KBM-7 (cell line): ENCODE results near the gene TMEM31.

ENCODE experiments used
- DNase-seq: peaks from one replicate; pipeline ENCODE4 v3.0.0-alpha.2; 2015
- in situ Hi-C: fragments of 300-500 bp; cut with MboI; formaldehyde crosslinking; loops from 2 replicates; pipeline ENCODE4 v1.14.3; 2020; ENCODE audit warnings: low sequenced_read_pairs, low pct_unique_long_range_greater_than_20kb, mixed read lengths

Gene TMEM31

GRCh38 chrX:103710609-103711008 is at the start of gene TMEM31:
TMEM31 (plus strand) TSS chrX:103710909; CDS start chrX:103712259, 1,350 bp downstream.
- no peak for DNase-seq
- in situ Hi-C loops, result no loop called here

GRCh38 chrX:103663981-103664762 is 46.5 kb upstream of the TMEM31 start:
- in situ Hi-C loops, result no loop called here
- no peak for DNase-seq

GRCh38 chrX:103666202-103667107 is 44.3 kb upstream of the TMEM31 start:
- DNase-seq, result no peak
- in situ Hi-C loops, result no loop called here

- no peak for DNase-seq
- in situ Hi-C loops, result no loop called here
These were observed 41.0 kb upstream of the TMEM31 start for GRCh38 chrX:103669745-103670144.

GRCh38 chrX:103674531-103675454 is 35.9 kb upstream of the TMEM31 start:
- in situ Hi-C loops, result no loop called here
- DNase-seq, result no peak

- in situ Hi-C loops, result no loop called here
- no peak for DNase-seq
These were observed 32.3 kb upstream of the TMEM31 start for GRCh38 chrX:103678199-103678993.

- in situ Hi-C loops, result no loop called here
- no peak for DNase-seq
These were observed 29.3 kb upstream of the TMEM31 start for GRCh38 chrX:103681443-103681842.

GRCh38 chrX:103685396-103685795 is 25.3 kb upstream of the TMEM31 start:
- in situ Hi-C loops, result no loop called here
- peak; percentile 17 for DNase-seq

GRCh38 chrX:103686199-103687072 is 24.3 kb upstream of the TMEM31 start, which contains the start of gene MORF4L2:
MORF4L2 (minus strand) TSS chrX:103686699; CDS start chrX:103677027, 9,672 bp downstream.
- peak; percentile 100 for DNase-seq
- in situ Hi-C loops, result no loop called here

- in situ Hi-C loops, result no loop called here
- DNase-seq, result no peak
These were observed 23.5 kb upstream of the TMEM31 start for GRCh38 chrX:103687073-103687695.

GRCh38 chrX:103687696-103688201 is 23.0 kb upstream of the TMEM31 start:
- peak; percentile 84 for DNase-seq
- in situ Hi-C loops, result no loop called here

GRCh38 chrX:103688946-103689345 is 21.8 kb upstream of the TMEM31 start:
- in situ Hi-C loops, result no loop called here

GRCh38 chrX:103691059-103691458 is 19.6 kb upstream of the TMEM31 start:
- in situ Hi-C loops, result no loop called here
- no peak for DNase-seq

More at GRCh38 chrX:103688946-103689345, 21.8 kb upstream of the TMEM31 start:
- DNase-seq, result peak; percentile 51

GRCh38 chrX:103697687-103698086 is 13.0 kb upstream of the TMEM31 start:
- in situ Hi-C loops, result no loop called here
- no peak for DNase-seq

- no peak for DNase-seq
- in situ Hi-C loops, result no loop called here
These were observed 11.5 kb upstream of the TMEM31 start for GRCh38 chrX:103699243-103699642.

GRCh38 chrX:103704863-103705262 is 5.8 kb upstream of the TMEM31 start:
- in situ Hi-C loops, result no loop called here
- DNase-seq, result no peak

- DNase-seq, result no peak
- in situ Hi-C loops, result no loop called here
These were observed 6.3 kb downstream of the TMEM31 start for GRCh38 chrX:103716962-103717361.
